GM13976 (cell line): Measurements from ENCODE around the gene HS6ST2.

ENCODE experiments used
- DNase-seq: peaks from one replicate; pipeline ENCODE4 v3.0.0; 2012; ENCODE audit warnings: low spot score
- CTCF ChIP-seq: IDR thresholded peaks from 2 replicates; pipeline ENCODE4 v1.5.1; 2012; ENCODE audit warnings: borderline replicate concordance, mild to moderate bottlenecking; ENCODE audit not compliant: insufficient read depth; ENCODE audit errors: extremely low read depth, missing control alignments, control extremely low read depth
- in situ Hi-C: fragments of 300-500 bp; cut with MboI; formaldehyde crosslinking; loops from one replicate; pipeline ENCODE4 v1.12.0; 2022; ENCODE audit warnings: low sequenced_read_pairs, mixed read lengths, inconsistent platforms; ENCODE audit not compliant: unreplicated experiment

The HS6ST2 gene

GRCh38 chrX:132791714-132792113, 166.7 kb downstream of the HS6ST2 start:
- no peak for DNase-seq
- in situ Hi-C loops: no loop called here
- TF ChIP-seq CTCF: no peak

GRCh38 chrX:132790329-132790728, 168.1 kb downstream of the HS6ST2 start:
- in situ Hi-C loops: no loop called here
- no peak for TF ChIP-seq CTCF

GRCh38 chrX:132786217-132786616, 172.2 kb downstream of the HS6ST2 start:
- no peak for DNase-seq
- TF ChIP-seq CTCF: no peak
- in situ Hi-C loops: no loop called here

More at GRCh38 chrX:132790329-132790728, 168.1 kb downstream of the HS6ST2 start:
- DNase-seq: no peak

- no peak for DNase-seq
- in situ Hi-C loops: no loop called here
- TF ChIP-seq CTCF: no peak
Observed at GRCh38 chrX:132778917-132779316, 179.5 kb downstream of the HS6ST2 start.

- in situ Hi-C loops: no loop called here
- TF ChIP-seq CTCF: no peak
- no peak for DNase-seq
Observed at GRCh38 chrX:132776486-132777210, 181.8 kb downstream of the HS6ST2 start.

GRCh38 chrX:132775263-132775823, 183.1 kb downstream of the HS6ST2 start:
- TF ChIP-seq CTCF: no peak
- DNase-seq: no peak
- in situ Hi-C loops: no loop called here
